ENCODE results near the gene LZTR1. TPM values are rescaled to one million over a fixed set of nuclear protein-coding genes. Genes with fewer than 3 reads are reported as not detected.
A peak's percentile ranks its signal among the peaks of the same experiment; 100 is the strongest.

The LZTR1 gene
- total RNA-seq, 1 donor from 2014 or later: 51.6 TPM

DNA sequence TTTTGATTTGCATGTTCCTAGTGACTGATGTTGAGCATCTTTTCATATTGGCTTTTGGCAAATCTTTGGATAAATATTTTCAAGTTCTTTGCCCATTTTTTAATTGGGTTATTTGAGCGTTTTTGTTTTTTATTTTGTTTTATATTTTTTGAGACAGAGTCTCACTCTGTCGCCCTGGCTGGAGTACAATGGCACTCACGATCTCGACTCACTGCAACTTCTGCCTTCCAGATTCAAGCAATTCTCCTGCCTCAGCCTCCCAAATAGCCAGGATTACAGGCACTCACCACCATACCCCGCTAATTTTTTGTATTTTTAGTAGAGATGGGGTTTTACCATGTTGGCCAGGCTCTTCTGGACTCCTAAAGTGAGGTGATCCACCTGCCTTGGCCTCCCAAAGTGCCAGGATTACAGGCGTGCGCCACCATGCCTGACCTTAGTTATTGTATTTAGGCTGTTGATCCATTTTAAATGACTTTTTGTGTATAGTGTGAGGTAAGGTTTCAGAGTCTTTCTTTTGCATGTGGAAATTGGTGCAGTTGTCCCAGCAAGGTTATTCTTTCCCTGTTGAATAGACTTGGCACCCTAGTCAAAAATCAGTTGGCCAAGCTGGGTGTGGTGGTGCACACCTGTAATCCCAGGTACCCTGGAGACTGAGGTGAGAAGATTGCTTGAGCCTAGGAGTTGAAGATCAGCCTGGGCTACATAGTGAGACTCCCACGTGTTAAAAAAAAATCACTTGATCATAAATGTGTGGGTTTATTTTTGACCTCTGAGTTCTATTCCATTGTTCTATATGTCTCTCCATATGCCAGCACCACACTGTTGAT, 38.8 kb upstream of the LZTR1 start:
- ATAC-seq: no peak
- no peaks in the 10 kb centered on the region for H3K9me3 ChIP-seq
- no peaks in the 10 kb centered on the region for H3K27me3 ChIP-seq (ENCODE audit: low read depth)
- no peak for DNase-seq
- TF ChIP-seq, protein P1, sequence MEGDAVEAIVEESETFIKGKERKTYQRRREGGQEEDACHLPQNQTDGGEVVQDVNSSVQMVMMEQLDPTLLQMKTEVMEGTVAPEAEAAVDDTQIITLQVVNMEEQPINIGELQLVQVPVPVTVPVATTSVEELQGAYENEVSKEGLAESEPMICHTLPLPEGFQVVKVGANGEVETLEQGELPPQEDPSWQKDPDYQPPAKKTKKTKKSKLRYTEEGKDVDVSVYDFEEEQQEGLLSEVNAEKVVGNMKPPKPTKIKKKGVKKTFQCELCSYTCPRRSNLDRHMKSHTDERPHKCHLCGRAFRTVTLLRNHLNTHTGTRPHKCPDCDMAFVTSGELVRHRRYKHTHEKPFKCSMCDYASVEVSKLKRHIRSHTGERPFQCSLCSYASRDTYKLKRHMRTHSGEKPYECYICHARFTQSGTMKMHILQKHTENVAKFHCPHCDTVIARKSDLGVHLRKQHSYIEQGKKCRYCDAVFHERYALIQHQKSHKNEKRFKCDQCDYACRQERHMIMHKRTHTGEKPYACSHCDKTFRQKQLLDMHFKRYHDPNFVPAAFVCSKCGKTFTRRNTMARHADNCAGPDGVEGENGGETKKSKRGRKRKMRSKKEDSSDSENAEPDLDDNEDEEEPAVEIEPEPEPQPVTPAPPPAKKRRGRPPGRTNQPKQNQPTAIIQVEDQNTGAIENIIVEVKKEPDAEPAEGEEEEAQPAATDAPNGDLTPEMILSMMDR (IDR thresholded peaks at IDR 0.05): no peak
- no peak overlapping the region for H3K27ac ChIP-seq
- intact Hi-C loops (cut with DNase I): no loop called here
- peaks cover 63% of the 10 kb centered on the region for H3K4me1 ChIP-seq
- no peak overlapping the region for H3K4me3 ChIP-seq
- H3K36me3 ChIP-seq: peaks cover under 1% of the 10 kb centered on the region

GRCh38 chr22:20944042-20944441, 38.1 kb upstream of the LZTR1 start:
- Histone ChIP-seq H3K9me3 (no peaks in the 10 kb centered on the region), H3K4me1 (peaks cover 56% of the 10 kb centered on the region), H3K27ac (no peak overlapping the region), H3K27me3 (ENCODE audit: low read depth) (no peaks in the 10 kb centered on the region), H3K36me3 (peaks cover 3% of the 10 kb centered on the region), H3K4me3 (no peak overlapping the region)
- ATAC-seq (no peak), DNase-seq (no peak)
- intact Hi-C loops (cut with DNase I): no loop called here
- TF ChIP-seq, protein P1 (IDR thresholded peaks at IDR 0.05): no peak

GRCh38 chr22:20945578-20945934, 36.5 kb upstream of the LZTR1 start:
- intact Hi-C loops (cut with DNase I): no loop called here
- peak overlapping the region; percentile 57 for H3K27ac ChIP-seq
- H3K9me3 ChIP-seq: no peaks in the 10 kb centered on the region
- ATAC-seq (no peak), DNase-seq (no peak)
- TF ChIP-seq, protein P1 (IDR thresholded peaks at IDR 0.05): no peak
- no peak overlapping the region for H3K4me3 ChIP-seq
- H3K4me1 ChIP-seq: peaks cover 43% of the 10 kb centered on the region
- no peaks in the 10 kb centered on the region for H3K27me3 ChIP-seq (ENCODE audit: low read depth)
- peaks cover 18% of the 10 kb centered on the region for H3K36me3 ChIP-seq

GRCh38 chr22:20946080-20946986, 35.8 kb upstream of the LZTR1 start:
- Histone ChIP-seq H3K9me3 (no peaks in the 10 kb centered on the region), H3K27me3 (ENCODE audit: low read depth) (no peaks in the 10 kb centered on the region), H3K4me3 (no peak overlapping the region), H3K27ac (peak overlapping the region; percentile 57), H3K36me3 (peaks cover 26% of the 10 kb centered on the region), H3K4me1 (peaks cover 41% of the 10 kb centered on the region)
- ATAC-seq (peak; percentile 93 to 96), DNase-seq (no peak)
- intact Hi-C loops (cut with DNase I): no loop called here
- TF ChIP-seq, protein P1 (IDR thresholded peaks at IDR 0.05): no peak

- Histone ChIP-seq H3K4me1 (peaks cover 38% of the 10 kb centered on the region), H3K36me3 (peaks cover 33% of the 10 kb centered on the region), H3K4me3 (no peak overlapping the region), H3K27me3 (ENCODE audit: low read depth) (no peaks in the 10 kb centered on the region), H3K9me3 (no peaks in the 10 kb centered on the region), H3K27ac (no peak overlapping the region)
- intact Hi-C loops (cut with DNase I): no loop called here
- ATAC-seq (no peak), DNase-seq (no peak)
- TF ChIP-seq, protein P1 (IDR thresholded peaks at IDR 0.05): no peak
Observed at GRCh38 chr22:20946991-20947390, 35.1 kb upstream of the LZTR1 start.
